Right lobe of liver (tissue), 6 donors: ENCODE measurements around the gene DLST. TPM values are rescaled to one million over a fixed set of nuclear protein-coding genes. Genes with fewer than 3 reads are reported as not detected.

ENCODE experiments used
- ATAC-seq, 4 donors: fragments of 200-7000 bp; cut with Tn5 transposase; one replicate each; pipeline ENCODE4 v1.9.1; 2020; ENCODE audit warnings: mild to moderate bottlenecking in 4 of 4, moderate library complexity in 4 of 4
- DNase-seq, 3 donors: peaks; one replicate each; pipeline ENCODE4 v3.0.0-alpha.2; 2020
- H3K27ac ChIP-seq, 3 donors: fragments of 200-600 bp; one replicate each; pipeline ENCODE4 v1.8.0; 2022
- H3K27me3 ChIP-seq, 2 donors: fragments of 200-600 bp; one replicate each; pipeline ENCODE4 v1.8.0; 2022
- H3K36me3 ChIP-seq, 4 donors: fragments of 200-600 bp; sonication (generic) in 1 of 4; one replicate each; pipeline versions ENCODE4 v1.5.1 to v1.8.0; 2017 to 2022; ENCODE audit warnings: control low read depth in 1 of 4
- H3K4me1 ChIP-seq, 4 donors: fragments of 200-600 bp; sonication (generic) in 1 of 4; one replicate each; pipeline versions ENCODE4 v1.5.1 to v1.8.0; 2017 to 2022; ENCODE audit warnings: control low read depth in 1 of 4
- H3K4me3 ChIP-seq, 3 donors: fragments of 200-600 bp; one replicate each; pipeline ENCODE4 v1.8.0; 2022
- H3K9me3 ChIP-seq, 4 donors: fragments of 200-600 bp; sonication (generic) in 1 of 4; one replicate each; pipeline versions ENCODE4 v1.5.1 to v1.8.0; 2017 to 2022; ENCODE audit warnings: control low read depth in 1 of 4
- CTCF ChIP-seq, 4 donors: fragments of 200-600 bp in 3 of 4; fragments of 450-650 bp in 1 of 4; IDR thresholded peaks; one replicate each; pipeline versions ENCODE4 v1.5.1 to v1.8.0; 2016 to 2022; ENCODE audit warnings: antibody characterized with exemption in 4 of 4, mild to moderate bottlenecking in 2 of 4
- POLR2A ChIP-seq: fragments of 450-650 bp; IDR thresholded peaks from one replicate; pipeline ENCODE4 v1.6.1; 2017; ENCODE audit warnings: antibody characterized with exemption, mild to moderate bottlenecking
- WGBS: methylation state at CpG from one replicate; pipeline ENCODE4 v1.1.6; 2018; ENCODE audit warnings: low coverage, low lambda C conversion rate; ENCODE audit not compliant: insufficient coverage; ENCODE audit errors: missing lambda C conversion rate; 5-methylcytosine and 5-hydroxymethylcytosine counted together
- intact Hi-C, 2 donors: fragments of 100-400 bp; cut with DNase I; formaldehyde crosslinking; loops; one replicate each; pipeline versions ENCODE4 v1.11.2 to v1.14.1; 2022
- long read RNA-seq: library from polyadenylated mRNA; unstranded; transcript quantifications from one replicate; pipeline ENCODE4 v2.0.0, GENCODE V29; 2019
- total RNA-seq, 6 experiments: library from RNA; depleted of rRNA in 2 of 6; stranded (reverse); fragments of >200 nt in 2 of 6; fragmentation: NEBNext Ultra II Directional in 3 of 6; extraction: Animal tissue kit (Norgen Biotek cat#: 25700) in 3 of 6; gene quantifications; one replicate each; pipeline versions ENCODE4 v1.1.0 to v1.2.4, GENCODE V29; 2016 to 2023
- donor health status: DM: no; HTN: yes; CAD: no.
- donor health status: DM: no; HTN: no; CAD: no.
- donor health status: DM: no; HTN: no; CAD: no.
- donor health status: DM: no; HTN: yes; CAD: no.
- donor health status: DM: no; HTN: yes; CAD: no.

The DLST gene
- total RNA-seq, result 100 to 1,000 TPM in 1 of 6 experiments, 10 to 100 TPM in 5; 63.8 to 112 (median 68.8) TPM
- long read RNA-seq, result 0 reads

- Histone ChIP-seq H3K4me1 (peaks cover 0 to 31% (median 9%) of the 10 kb centered on the region in 4 donors), H3K4me3 (peak within 1 kb of the TSS; percentile 90 to 99 (median 96)), H3K9me3 (no peaks in the 10 kb centered on the region), H3K27ac (peak within 1 kb of the TSS; percentile 83 to 93 (median 91)), H3K27me3 (no peaks in the 10 kb centered on the region), H3K36me3 (no peaks in the 10 kb centered on the region)
- DNase-seq, result peak; percentile 89 to 91 (median 89)
- 20% methylated on average over 1 of the region's 53 CpGs for WGBS
- peak; percentile 81 for TF ChIP-seq POLR2A
- no peak for TF ChIP-seq CTCF (IDR thresholded peaks at IDR 0.05)
- intact Hi-C loops, result no loop called here
- peak; percentile 98 to 99 (median 98) for ATAC-seq
Observed at GRCh38 chr14:74881431-74882102, at the start of gene DLST. DLST (plus strand) TSS chr14:74881916; CDS start chr14:74881954, 38 bp downstream.

- ATAC-seq, result no peak
- H3K27ac ChIP-seq, result no peak overlapping the region
- TF ChIP-seq POLR2A, result no peak
- no peak for TF ChIP-seq CTCF (IDR thresholded peaks at IDR 0.05)
- 95% methylated on average over 4 of the region's 4 CpGs for WGBS
- H3K4me1 ChIP-seq, result no peaks in the 10 kb centered on the region
- no peaks in the 10 kb centered on the region for H3K27me3 ChIP-seq
- peaks cover 0 to 28% (median 8%) of the 10 kb centered on the region in 4 donors for H3K36me3 ChIP-seq
- H3K9me3 ChIP-seq, result no peaks in the 10 kb centered on the region
- intact Hi-C loops, result no loop called here
- no peak for DNase-seq
- H3K4me3 ChIP-seq, result no peak overlapping the region
Observed at GRCh38 chr14:74832849-74833248, 48.9 kb upstream of the DLST start.

GRCh38 chr14:74834692-74835392, 46.9 kb upstream of the DLST start:
- 93% methylated on average over 4 of the region's 5 CpGs for WGBS
- Histone ChIP-seq H3K9me3 (no peaks in the 10 kb centered on the region), H3K27ac (no peak overlapping the region), H3K27me3 (no peaks in the 10 kb centered on the region), H3K36me3 (peaks cover 0 to 23% (median 5%) of the 10 kb centered on the region in 4 donors), H3K4me3 (no peak overlapping the region), H3K4me1 (no peaks in the 10 kb centered on the region)
- intact Hi-C loops, result no loop called here
- no peak for TF ChIP-seq POLR2A
- no peak for TF ChIP-seq CTCF (IDR thresholded peaks at IDR 0.05)
- DNase-seq, result no peak
- peak in 1 of 4 donors; percentile 64 for ATAC-seq

- TF ChIP-seq CTCF (IDR thresholded peaks at IDR 0.05), result no peak
- Histone ChIP-seq H3K27ac (no peak overlapping the region), H3K4me3 (no peak overlapping the region), H3K36me3 (peaks cover 0 to 16% (median under 1%) of the 10 kb centered on the region in 4 donors), H3K4me1 (no peaks in the 10 kb centered on the region), H3K9me3 (no peaks in the 10 kb centered on the region), H3K27me3 (no peaks in the 10 kb centered on the region)
- no peak for ATAC-seq
- 87% methylated on average over 7 of the region's 7 CpGs for WGBS
- intact Hi-C loops, result no loop called here
- DNase-seq, result no peak
Observed at GRCh38 chr14:74835645-74836250, 46.0 kb upstream of the DLST start.
